ENCODE measurements around the gene SMYD5.
A peak's percentile ranks its signal among the peaks of the same experiment; 100 is the strongest.

SMYD5 gene

GRCh38 chr2:73225513-73226360, 11.7 kb downstream of the SMYD5 start:
- TF ChIP-seq GATA2 (IDR thresholded peaks at IDR 0.05; ENCODE audit: low read depth, low read length) (no peak), GATA3 (IDR thresholded peaks at IDR 0.05; ENCODE audit: low read depth, low read length) (no peak)

- no peak for TF ChIP-seq GATA3 (IDR thresholded peaks at IDR 0.05; ENCODE audit: low read depth, low read length)
- no peak for TF ChIP-seq GATA2 (IDR thresholded peaks at IDR 0.05; ENCODE audit: low read depth, low read length)
Measured at GRCh38 chr2:73227086-73227485, 13.0 kb downstream of the SMYD5 start.

GRCh38 chr2:73228631-73229030, 14.6 kb downstream of the SMYD5 start:
- no peak for TF ChIP-seq GATA3 (IDR thresholded peaks at IDR 0.05; ENCODE audit: low read depth, low read length)
- no peak for TF ChIP-seq GATA2 (IDR thresholded peaks at IDR 0.05; ENCODE audit: low read depth, low read length)

GRCh38 chr2:73232403-73233153, 18.5 kb downstream of the SMYD5 start:
- TF ChIP-seq GATA3 (IDR thresholded peaks at IDR 0.05; ENCODE audit: low read depth, low read length): no peak

GRCh38 chr2:73233154-73233931, 19.3 kb downstream of the SMYD5 start, which contains the start of gene PRADC1:
Gene PRADC1 (minus strand): TSS chr2:73233239. CDS start chr2:73233160, 79 bp downstream.
- TF ChIP-seq GATA2 (IDR thresholded peaks at IDR 0.05; ENCODE audit: low read depth, low read length): no peak
- TF ChIP-seq GATA3 (IDR thresholded peaks at IDR 0.05; ENCODE audit: low read depth, low read length): no peak

- TF ChIP-seq GATA2 (IDR thresholded peaks at IDR 0.05; ENCODE audit: low read depth, low read length): no peak
- TF ChIP-seq GATA3 (IDR thresholded peaks at IDR 0.05; ENCODE audit: low read depth, low read length): no peak
Measured at GRCh38 chr2:73233932-73234832, 20.1 kb downstream of the SMYD5 start, which contains the start of gene CCT7. Gene CCT7 (plus strand): TSS chr2:73234308. CDS start chr2:73234379, 71 bp downstream.

GRCh38 chr2:73235315-73236028, 21.4 kb downstream of the SMYD5 start:
- no peak for TF ChIP-seq GATA2 (IDR thresholded peaks at IDR 0.05; ENCODE audit: low read depth, low read length)
- no peak for TF ChIP-seq GATA3 (IDR thresholded peaks at IDR 0.05; ENCODE audit: low read depth, low read length)

- TF ChIP-seq GATA2 (IDR thresholded peaks at IDR 0.05; ENCODE audit: low read depth, low read length): no peak
- no peak for TF ChIP-seq GATA3 (IDR thresholded peaks at IDR 0.05; ENCODE audit: low read depth, low read length)
Measured at GRCh38 chr2:73237168-73237567, 23.1 kb downstream of the SMYD5 start.

GRCh38 chr2:73238149-73238548, 24.1 kb downstream of the SMYD5 start:
- TF ChIP-seq GATA3 (IDR thresholded peaks at IDR 0.05; ENCODE audit: low read depth, low read length) (no peak), GATA2 (IDR thresholded peaks at IDR 0.05; ENCODE audit: low read depth, low read length) (no peak)

- no peak for TF ChIP-seq GATA2 (IDR thresholded peaks at IDR 0.05; ENCODE audit: low read depth, low read length)
- TF ChIP-seq GATA3 (IDR thresholded peaks at IDR 0.05; ENCODE audit: low read depth, low read length): no peak
Measured at GRCh38 chr2:73238976-73239375, 24.9 kb downstream of the SMYD5 start.

GRCh38 chr2:73239776-73240175, 25.7 kb downstream of the SMYD5 start:
- TF ChIP-seq GATA2 (IDR thresholded peaks at IDR 0.05; ENCODE audit: low read depth, low read length) (no peak), GATA3 (IDR thresholded peaks at IDR 0.05; ENCODE audit: low read depth, low read length) (no peak)

- TF ChIP-seq GATA2 (IDR thresholded peaks at IDR 0.05; ENCODE audit: low read depth, low read length) (peak; percentile 51; the same call in 1 of the 2 replicates), GATA3 (IDR thresholded peaks at IDR 0.05; ENCODE audit: low read depth, low read length) (no peak)
Measured at GRCh38 chr2:73243884-73244570, 30.0 kb downstream of the SMYD5 start.
